Measurements from ENCODE around the gene ZNF160. TPM values are rescaled to one million over a fixed set of nuclear protein-coding genes. Genes with fewer than 3 reads are reported as not detected.
"Not testable (repeated sequence)": the region's sequence is repeated elsewhere in the genome, so short reads cannot be mapped to it uniquely, and the experiment has no call there.

ZNF160 gene
- total and polyA plus RNA-seq, 9 of the 15 experiments (the other 6 are each of a cell fraction or from before 2014, with no cell fraction given) = 3.6 to 22.1 (median 11.8) TPM

GRCh38 chr19:53101518-53101917, 1.7 kb downstream of the ZNF160 start:
- H3K9me1 ChIP-seq (ENCODE audit: control insufficient read depth, insufficient read depth, low read length) = no peaks in the 10 kb centered on the region
- H3K36me3 ChIP-seq (ENCODE audit: control insufficient read depth, insufficient read depth, low read length) = peaks cover 13% of the 10 kb centered on the region; the same call in 2 of the 3 replicates
- WGBS (ENCODE audit: insufficient coverage, low coverage, missing lambda C conversion rate) = 8% methylated on average over 1 of the region's 1 CpG
- no peaks in the 10 kb centered on the region for H3K27me3 ChIP-seq (ENCODE audit: control insufficient read depth in 2 of 2, insufficient read depth in 2 of 2, low read length in 2 of 2)
- BruUV-seq (replicated peaks) = no TSS peak
- H2AFZ ChIP-seq (ENCODE audit: low read depth, low read length) = no peak overlapping the region
- H3K79me2 ChIP-seq (ENCODE audit: control insufficient read depth, insufficient read depth, low read length) = peaks cover 56% of the 10 kb centered on the region
- peak; percentile 77 for FAIRE-seq
- peak; percentile 65 for TF ChIP-seq ZNF316 (IDR thresholded peaks at IDR 0.05)
- TF ChIP-seq, protein P1, sequence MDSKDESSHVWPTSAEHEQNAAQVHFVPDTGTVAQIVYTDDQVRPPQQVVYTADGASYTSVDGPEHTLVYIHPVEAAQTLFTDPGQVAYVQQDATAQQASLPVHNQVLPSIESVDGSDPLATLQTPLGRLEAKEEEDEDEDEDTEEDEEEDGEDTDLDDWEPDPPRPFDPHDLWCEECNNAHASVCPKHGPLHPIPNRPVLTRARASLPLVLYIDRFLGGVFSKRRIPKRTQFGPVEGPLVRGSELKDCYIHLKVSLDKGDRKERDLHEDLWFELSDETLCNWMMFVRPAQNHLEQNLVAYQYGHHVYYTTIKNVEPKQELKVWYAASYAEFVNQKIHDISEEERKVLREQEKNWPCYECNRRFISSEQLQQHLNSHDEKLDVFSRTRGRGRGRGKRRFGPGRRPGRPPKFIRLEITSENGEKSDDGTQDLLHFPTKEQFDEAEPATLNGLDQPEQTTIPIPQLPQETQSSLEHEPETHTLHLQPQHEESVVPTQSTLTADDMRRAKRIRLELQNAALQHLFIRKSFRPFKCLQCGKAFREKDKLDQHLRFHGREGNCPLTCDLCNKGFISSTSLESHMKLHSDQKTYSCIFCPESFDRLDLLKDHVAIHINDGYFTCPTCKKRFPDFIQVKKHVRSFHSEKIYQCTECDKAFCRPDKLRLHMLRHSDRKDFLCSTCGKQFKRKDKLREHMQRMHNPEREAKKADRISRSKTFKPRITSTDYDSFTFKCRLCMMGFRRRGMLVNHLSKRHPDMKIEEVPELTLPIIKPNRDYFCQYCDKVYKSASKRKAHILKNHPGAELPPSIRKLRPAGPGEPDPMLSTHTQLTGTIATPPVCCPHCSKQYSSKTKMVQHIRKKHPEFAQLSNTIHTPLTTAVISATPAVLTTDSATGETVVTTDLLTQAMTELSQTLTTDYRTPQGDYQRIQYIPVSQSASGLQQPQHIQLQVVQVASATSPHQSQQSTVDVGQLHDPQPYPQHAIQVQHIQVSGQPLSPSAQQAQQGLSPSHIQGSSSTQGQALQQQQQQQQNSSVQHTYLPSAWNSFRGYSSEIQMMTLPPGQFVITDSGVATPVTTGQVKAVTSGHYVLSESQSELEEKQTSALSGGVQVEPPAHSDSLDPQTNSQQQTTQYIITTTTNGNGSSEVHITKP (IDR thresholded peaks at IDR 0.05; ENCODE audit: partially characterized antibody) = no peak
- peak; percentile 76; the same call in 1 of the 2 replicates for TF ChIP-seq SPI1 (IDR thresholded peaks at IDR 0.05; ENCODE audit: borderline replicate concordance, low read depth, low read length)
- TF ChIP-seq C11orf30 (IDR thresholded peaks at IDR 0.05; ENCODE audit: low read depth) = peak; percentile 34
- peak in 1 of 2 experiments; percentile 60; a peak in 2 of 4 replicates for TF ChIP-seq MAZ (CRISPR knock-in tag; conservative IDR thresholded peaks at IDR 0.05 in 1 of 2, IDR thresholded peaks at IDR 0.05 in 1 of 2)
- TF ChIP-seq HDAC2 (IDR thresholded peaks at IDR 0.05) = no peak
- TF ChIP-seq FOXJ3 (CRISPR knock-in tag; IDR thresholded peaks at IDR 0.05) = no peak
- H3K4me3 ChIP-seq = peak overlapping the region; percentile 75; the same call in 1 of the 2 replicates
- DNase-seq (ENCODE audit: extremely low read depth in 1 of 4, low spot score in 3 of 4) = peak; percentile 22 to 51 (median 43)
- peaks cover 9 to 18% of the 10 kb centered on the region in 2 experiments; a peak in 4 of 5 replicates for H3K4me1 ChIP-seq (replicated peaks in 1 of 2; ENCODE audit: control insufficient read depth in 2 of 2, insufficient read depth in 2 of 2, low read length in 2 of 2)
- no peak overlapping the region for H3K27ac ChIP-seq (ENCODE audit: extremely low read depth, low read depth, low read length)
- ATAC-seq = 0 out of 3 replicates have a peak, but pooled peaks have one; percentile 17
- ChIA-PET CTCF (ENCODE audit: low intra/inter-chr PET ratio) (no interaction called here), POLR2A (interaction anchor here (1.0 to 1.2 kb wide), 2 partner anchors 16 to 21 kb away, joined by 3 read pairs; no protein-coding TSS in a partner anchor)
- H3K9ac ChIP-seq (ENCODE audit: insufficient read depth in 1 of 2, low read depth in 2 of 2, low read length in 2 of 2) = no peak overlapping the region; a peak in 1 of 4 replicates
- H3K9me3 ChIP-seq (replicated peaks; ENCODE audit: control insufficient read depth, insufficient read depth, low read depth, low read length) = no peaks in the 10 kb centered on the region
- H4K20me1 ChIP-seq (replicated peaks; ENCODE audit: control insufficient read depth, insufficient read depth, low read length) = 0 out of 2 replicates have a peak, but pooled peaks cover 4% of the 10 kb centered on the region
- in situ Hi-C loops (cut with MboI) (no loop called here), intact Hi-C loops (cut with micrococcal nuclease) (no loop called here)
- H3K4me2 ChIP-seq (ENCODE audit: insufficient read depth, low read length) = peak overlapping the region; percentile 91

- DNase-seq (ENCODE audit: extremely low read depth in 1 of 4, low spot score in 3 of 4); H3K27ac ChIP-seq (ENCODE audit: extremely low read depth, low read depth, low read length); ATAC-seq; H3K27me3 ChIP-seq (ENCODE audit: control insufficient read depth in 2 of 2, insufficient read depth in 2 of 2, low read length in 2 of 2); FAIRE-seq; H3K9ac ChIP-seq (ENCODE audit: insufficient read depth in 1 of 2, low read depth in 2 of 2, low read length in 2 of 2); H3K9me1 ChIP-seq (ENCODE audit: control insufficient read depth, insufficient read depth, low read length); BruUV-seq (replicated peaks); H3K9me3 ChIP-seq (replicated peaks; ENCODE audit: control insufficient read depth, insufficient read depth, low read depth, low read length); H3K4me2 ChIP-seq (ENCODE audit: insufficient read depth, low read length); H3K4me3 ChIP-seq; intact Hi-C loops (cut with micrococcal nuclease); in situ Hi-C loops (cut with MboI); H2AFZ ChIP-seq (ENCODE audit: low read depth, low read length); H4K20me1 ChIP-seq (replicated peaks; ENCODE audit: control insufficient read depth, insufficient read depth, low read length): not testable (repeated sequence)
- 64% methylated on average over 10 of the region's 14 CpGs for WGBS (ENCODE audit: insufficient coverage, low coverage, missing lambda C conversion rate)
- peaks cover 25% of the 10 kb centered on the region; the same call in 2 of the 3 replicates for H3K36me3 ChIP-seq (ENCODE audit: control insufficient read depth, insufficient read depth, low read length)
- ChIA-PET POLR2A (interaction anchor here (0.6 kb wide), 1 partner anchor 174 kb away, joined by 3 read pairs; no protein-coding TSS in a partner anchor), CTCF (ENCODE audit: low intra/inter-chr PET ratio) (interaction anchor here (0.7 kb wide), 1 partner anchor 155 kb away, joined by 3 read pairs; no protein-coding TSS in a partner anchor)
- H3K4me1 ChIP-seq (replicated peaks in 1 of 2; ENCODE audit: control insufficient read depth in 2 of 2, insufficient read depth in 2 of 2, low read length in 2 of 2) = peaks cover 9 to 13% of the 10 kb centered on the region in 2 experiments; a peak in 4 of 5 replicates
- peaks cover 74% of the 10 kb centered on the region for H3K79me2 ChIP-seq (ENCODE audit: control insufficient read depth, insufficient read depth, low read length)
Measured at GRCh38 chr19:53098570-53098969, 4.7 kb downstream of the ZNF160 start.

Data from K562 (cell line).